HCT116 (cell line): ENCODE data around the gene ZNF618.

Experiments used
- EGR1 ChIP-seq: IDR thresholded peaks from 2 replicates; pipeline ENCODE4 v1.6.1; 2012; ENCODE audit warnings: low read depth
- ELF1 ChIP-seq: IDR thresholded peaks from 2 replicates; pipeline ENCODE4 v1.6.1; 2012; ENCODE audit warnings: low read depth, borderline replicate concordance
- EZH2 ChIP-seq: fragments of 200-600 bp; sonication (generic); IDR thresholded peaks from 2 replicates; pipeline ENCODE4 v1.6.1; 2017; ENCODE audit warnings: antibody characterized with exemption, mixed run types
- EZH2phosphoT487 ChIP-seq: fragments of 200-600 bp; IDR thresholded peaks from 2 replicates; pipeline ENCODE4 v1.6.1; 2018; ENCODE audit warnings: antibody characterized with exemption, borderline replicate concordance
- JUND ChIP-seq: IDR thresholded peaks from 2 replicates; pipeline ENCODE4 v1.6.1; 2012
- POLR2A ChIP-seq: IDR thresholded peaks from 2 replicates; pipeline ENCODE4 v1.7.0; 2011; ENCODE audit warnings: borderline replicate concordance; ENCODE audit not compliant: insufficient read depth, insufficient read length; ENCODE audit errors: extremely low read depth
- POLR2AphosphoS5 ChIP-seq: IDR thresholded peaks from 2 replicates; pipeline ENCODE4 v1.6.1; 2011; ENCODE audit warnings: mild to moderate bottlenecking, low read depth, low read length, moderate library complexity
- REST ChIP-seq: IDR thresholded peaks from 2 replicates; pipeline ENCODE4 v1.6.1; 2012; ENCODE audit warnings: low read depth
- TCF7L2 ChIP-seq: IDR thresholded peaks from 2 replicates; pipeline ENCODE4 v1.7.0; 2011; ENCODE audit warnings: borderline replicate concordance, inconsistent platforms; ENCODE audit not compliant: insufficient read depth, insufficient read length; ENCODE audit errors: extremely low read depth
- ZFX ChIP-seq: fragments of 450-650 bp; IDR thresholded peaks from 2 replicates; pipeline ENCODE4 v1.6.1; 2017
- ZNF274 ChIP-seq: fragments of 200-500 bp; sonication (Bioruptor generic); IDR thresholded peaks from 2 replicates; pipeline ENCODE4 v1.6.1; 2014; ENCODE audit warnings: mild to moderate bottlenecking, low read depth, low read length, inconsistent platforms
- TF ChIP-seq, protein P1 (sequence below), 3 experiments: fragments of 200-600 bp in 1 of 3; sonication (generic) in 1 of 3; IDR thresholded peaks in 2 of 3; conservative IDR thresholded peaks in 1 of 3; 2 replicates each; pipeline ENCODE4 v1.5.1; 2012 to 2017; ENCODE audit warnings: low read depth in 2 of 3, low read length in 2 of 3, antibody characterized with exemption in 1 of 3, borderline replicate concordance in 1 of 3, control low read depth in 1 of 3, mild to moderate bottlenecking in 1 of 3, mixed read lengths in 1 of 3, mixed run types in 1 of 3, moderate library complexity in 1 of 3; ENCODE audit not compliant: insufficient read depth in 1 of 3
- TF ChIP-seq, protein P2 (sequence below): IDR thresholded peaks from 2 replicates; pipeline ENCODE4 v1.6.1; 2012
- TF ChIP-seq, protein P3 (sequence below): IDR thresholded peaks from 2 replicates; pipeline ENCODE4 v1.6.1; 2012

- TF ChIP-seq, protein P1, sequence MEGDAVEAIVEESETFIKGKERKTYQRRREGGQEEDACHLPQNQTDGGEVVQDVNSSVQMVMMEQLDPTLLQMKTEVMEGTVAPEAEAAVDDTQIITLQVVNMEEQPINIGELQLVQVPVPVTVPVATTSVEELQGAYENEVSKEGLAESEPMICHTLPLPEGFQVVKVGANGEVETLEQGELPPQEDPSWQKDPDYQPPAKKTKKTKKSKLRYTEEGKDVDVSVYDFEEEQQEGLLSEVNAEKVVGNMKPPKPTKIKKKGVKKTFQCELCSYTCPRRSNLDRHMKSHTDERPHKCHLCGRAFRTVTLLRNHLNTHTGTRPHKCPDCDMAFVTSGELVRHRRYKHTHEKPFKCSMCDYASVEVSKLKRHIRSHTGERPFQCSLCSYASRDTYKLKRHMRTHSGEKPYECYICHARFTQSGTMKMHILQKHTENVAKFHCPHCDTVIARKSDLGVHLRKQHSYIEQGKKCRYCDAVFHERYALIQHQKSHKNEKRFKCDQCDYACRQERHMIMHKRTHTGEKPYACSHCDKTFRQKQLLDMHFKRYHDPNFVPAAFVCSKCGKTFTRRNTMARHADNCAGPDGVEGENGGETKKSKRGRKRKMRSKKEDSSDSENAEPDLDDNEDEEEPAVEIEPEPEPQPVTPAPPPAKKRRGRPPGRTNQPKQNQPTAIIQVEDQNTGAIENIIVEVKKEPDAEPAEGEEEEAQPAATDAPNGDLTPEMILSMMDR (IDR thresholded peaks at IDR 0.05 in 2 of 3, conservative IDR thresholded peaks at IDR 0.05 in 1 of 3; ENCODE audit: borderline replicate concordance in 1 of 3, insufficient read depth in 1 of 3, low read depth in 2 of 3, low read length in 2 of 3), result no peak
- TF ChIP-seq POLR2A (no peak), ELF1 (no peak), EZH2phosphoT487 (no peak), ZNF274 (no peak), POLR2AphosphoS5 (no peak), REST (no peak), EGR1 (no peak), TCF7L2 (no peak), EZH2 (no peak), JUND (no peak), ZFX (no peak)
- TF ChIP-seq, protein P2, sequence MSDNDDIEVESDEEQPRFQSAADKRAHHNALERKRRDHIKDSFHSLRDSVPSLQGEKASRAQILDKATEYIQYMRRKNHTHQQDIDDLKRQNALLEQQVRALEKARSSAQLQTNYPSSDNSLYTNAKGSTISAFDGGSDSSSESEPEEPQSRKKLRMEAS, result no peak
- TF ChIP-seq, protein P3, sequence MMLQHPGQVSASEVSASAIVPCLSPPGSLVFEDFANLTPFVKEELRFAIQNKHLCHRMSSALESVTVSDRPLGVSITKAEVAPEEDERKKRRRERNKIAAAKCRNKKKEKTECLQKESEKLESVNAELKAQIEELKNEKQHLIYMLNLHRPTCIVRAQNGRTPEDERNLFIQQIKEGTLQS, result no peak
Observed at GRCh38 chr9:113882636-113883164, 6.6 kb downstream of the ZNF618 start.
